Gastrocnemius medialis (tissue), 4 donors: ENCODE measurements around the gene SHANK1. TPM values are rescaled to one million over a fixed set of nuclear protein-coding genes. Genes with fewer than 3 reads are reported as not detected.

Experiments
- ATAC-seq, 2 donors: fragments of 150-250 bp; one replicate each; pipeline ENCODE4 v1.9.1; 2016
- DNase-seq, 2 donors: peaks; one replicate each; pipeline ENCODE4 v3.0.0-alpha.2; 2019
- H3K27ac ChIP-seq, 4 donors: fragments of 200-600 bp; sonication (generic); 1 replicate in 1 of 4; 2 replicates in 3 of 4; pipeline ENCODE4 v1.5.1; 2016 to 2018; ENCODE audit warnings: mild to moderate bottlenecking in 2 of 4, moderate library complexity in 1 of 4
- H3K27me3 ChIP-seq, 3 donors: fragments of 200-600 bp; sonication (generic) in 2 of 3; 1 replicate in 1 of 3; 2 replicates in 2 of 3; pipeline versions ENCODE4 v1.5.1 to v1.6.0; 2016 to 2019; ENCODE audit warnings: mild to moderate bottlenecking in 1 of 3, moderate library complexity in 1 of 3
- H3K36me3 ChIP-seq, 2 donors: fragments of 200-600 bp; sonication (generic) in 1 of 2; one replicate each; pipeline ENCODE4 v1.5.1; 2017 to 2018
- H3K4me1 ChIP-seq, 2 donors: fragments of 200-600 bp; sonication (generic) in 1 of 2; one replicate each; pipeline ENCODE4 v1.5.1; 2016 to 2017; ENCODE audit warnings: mild to moderate bottlenecking in 2 of 2
- H3K4me3 ChIP-seq, 4 donors: fragments of 200-600 bp; sonication (generic) in 3 of 4; 1 replicate in 1 of 4; 2 replicates in 3 of 4; pipeline ENCODE4 v1.5.1; 2016 to 2019; ENCODE audit warnings: mild to moderate bottlenecking in 2 of 4
- H3K9me3 ChIP-seq, 3 donors: fragments of 200-600 bp; sonication (generic) in 2 of 3; 1 replicate in 1 of 3; 2 replicates in 2 of 3; pipeline ENCODE4 v1.5.1; 2016 to 2019
- POLR2A ChIP-seq, 2 donors: fragments of 450-650 bp; IDR thresholded peaks; one replicate each; pipeline ENCODE4 v1.6.1; 2017; ENCODE audit warnings: antibody characterized with exemption in 2 of 2, mild to moderate bottlenecking in 2 of 2, moderate library complexity in 2 of 2
- in situ Hi-C, 4 donors: fragments of 200-750 bp; cut with MboI; loops; one replicate each; pipeline versions ENCODE4 v1.15.0 to v1.8.0; 2017; ENCODE audit warnings: low sequenced_read_pairs in 4 of 4
- intact Hi-C: fragments of 100-400 bp; cut with DNase I; formaldehyde crosslinking; loops from one replicate; pipeline ENCODE4 v1.15.1; 2023; ENCODE audit warnings: low total_unique reads
- total RNA-seq, 4 donors: library from RNA; depleted of rRNA; stranded (reverse); fragments of >200 nt; gene quantifications; one replicate each; pipeline versions ENCODE4 v1.1.0 to v1.2.3, GENCODE V29; 2016
- TF ChIP-seq, protein P1 (sequence below), 5 experiments: fragments of 450-650 bp in 3 of 5; fragments of 200-600 bp in 2 of 5; sonication (generic) in 2 of 5; IDR thresholded peaks in 4 of 5; conservative IDR thresholded peaks in 1 of 5; 1 replicate in 4 of 5; 2 replicates in 1 of 5; pipeline ENCODE4 v1.5.1; 2016 to 2019; ENCODE audit warnings: antibody characterized with exemption in 5 of 5, mild to moderate bottlenecking in 3 of 5, moderate library complexity in 3 of 5

SHANK1 gene
- total RNA-seq, 4 donors from 2014 or later, result 0.68 TPM; not detected in 3

DNA sequence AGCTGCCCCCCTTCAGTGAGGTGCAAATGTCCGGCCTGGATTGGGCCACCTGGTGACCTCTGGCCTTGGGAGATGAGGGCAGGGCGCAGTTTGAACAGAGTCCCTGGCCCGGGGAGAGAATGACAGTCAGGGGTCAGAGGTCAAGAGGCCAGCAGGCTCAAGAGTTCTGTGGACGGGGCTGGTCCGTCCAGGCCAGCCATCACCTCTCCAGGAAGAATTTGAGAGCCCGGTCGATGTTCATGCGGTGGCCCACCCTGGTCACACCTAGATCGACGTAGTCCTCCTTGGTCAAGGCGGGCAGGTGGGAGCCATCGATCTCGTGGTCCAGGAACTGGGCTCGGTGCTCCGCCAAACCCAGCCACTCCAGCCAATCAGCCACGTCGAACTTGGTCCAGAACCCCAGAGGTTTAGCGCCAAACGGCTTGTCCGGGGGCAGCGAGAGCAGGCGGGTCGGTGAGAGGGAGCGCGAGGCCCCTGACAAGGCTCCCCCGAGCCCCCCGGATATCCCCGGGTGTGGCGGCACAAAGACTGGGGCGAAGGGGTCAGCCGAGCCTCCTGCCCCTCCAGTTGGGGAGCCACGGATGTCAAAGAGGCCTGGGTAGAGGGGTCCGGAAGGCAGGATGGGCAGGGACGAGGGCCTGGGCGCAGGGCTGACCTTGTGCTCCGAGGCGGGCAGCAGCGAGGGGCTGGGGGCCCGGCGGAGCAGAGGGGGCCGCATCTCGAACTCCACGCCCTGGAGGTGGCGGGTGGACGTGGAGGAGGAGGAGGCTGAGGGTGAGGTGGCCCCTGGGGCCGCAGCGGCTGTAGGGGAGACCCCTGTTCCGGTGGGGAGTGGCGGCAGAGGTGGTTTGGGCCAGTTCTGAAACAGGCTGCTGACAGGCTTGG lies 57.6 kb downstream of the SHANK1 start:
- no peak for TF ChIP-seq POLR2A (IDR thresholded peaks at IDR 0.05)
- TF ChIP-seq, protein P1, sequence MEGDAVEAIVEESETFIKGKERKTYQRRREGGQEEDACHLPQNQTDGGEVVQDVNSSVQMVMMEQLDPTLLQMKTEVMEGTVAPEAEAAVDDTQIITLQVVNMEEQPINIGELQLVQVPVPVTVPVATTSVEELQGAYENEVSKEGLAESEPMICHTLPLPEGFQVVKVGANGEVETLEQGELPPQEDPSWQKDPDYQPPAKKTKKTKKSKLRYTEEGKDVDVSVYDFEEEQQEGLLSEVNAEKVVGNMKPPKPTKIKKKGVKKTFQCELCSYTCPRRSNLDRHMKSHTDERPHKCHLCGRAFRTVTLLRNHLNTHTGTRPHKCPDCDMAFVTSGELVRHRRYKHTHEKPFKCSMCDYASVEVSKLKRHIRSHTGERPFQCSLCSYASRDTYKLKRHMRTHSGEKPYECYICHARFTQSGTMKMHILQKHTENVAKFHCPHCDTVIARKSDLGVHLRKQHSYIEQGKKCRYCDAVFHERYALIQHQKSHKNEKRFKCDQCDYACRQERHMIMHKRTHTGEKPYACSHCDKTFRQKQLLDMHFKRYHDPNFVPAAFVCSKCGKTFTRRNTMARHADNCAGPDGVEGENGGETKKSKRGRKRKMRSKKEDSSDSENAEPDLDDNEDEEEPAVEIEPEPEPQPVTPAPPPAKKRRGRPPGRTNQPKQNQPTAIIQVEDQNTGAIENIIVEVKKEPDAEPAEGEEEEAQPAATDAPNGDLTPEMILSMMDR (IDR thresholded peaks at IDR 0.05 in 4 of 5, conservative IDR thresholded peaks at IDR 0.05 in 1 of 5), result no peak
- ATAC-seq, result no peak
- intact Hi-C loops (no loop called here), in situ Hi-C loops (no loop called here)
- no peaks in the 10 kb centered on the region for H3K4me1 ChIP-seq
- H3K4me3 ChIP-seq, result no peak overlapping the region
- no peaks in the 10 kb centered on the region for H3K36me3 ChIP-seq
- peaks cover 45 to 53% (median 49%) of the 10 kb centered on the region in 3 donors for H3K27me3 ChIP-seq
- no peaks in the 10 kb centered on the region for H3K9me3 ChIP-seq
- no peak for DNase-seq
- no peak overlapping the region for H3K27ac ChIP-seq

DNA sequence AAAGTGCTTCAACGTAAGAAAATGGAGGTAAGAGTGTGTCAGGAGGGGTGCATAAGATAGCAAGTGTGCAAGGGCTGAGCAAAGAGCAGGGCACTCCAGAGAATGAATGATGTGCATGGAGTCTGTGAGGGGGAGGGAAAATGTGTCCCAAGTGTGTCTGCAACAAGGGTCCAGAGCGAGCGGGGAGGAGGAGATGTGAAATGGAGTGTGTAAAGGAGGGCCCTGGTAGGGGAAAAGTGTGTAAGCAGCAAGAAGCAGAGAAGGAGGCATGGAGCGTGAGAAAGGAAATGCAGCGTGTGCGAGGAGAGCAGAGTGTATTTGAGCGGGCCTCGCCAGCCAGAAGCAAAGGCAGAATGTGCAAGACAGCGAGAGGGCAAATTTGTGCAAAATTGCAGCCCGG lies 58.6 kb downstream of the SHANK1 start:
- Histone ChIP-seq H3K27ac (no peak overlapping the region), H3K4me3 (no peak overlapping the region), H3K4me1 (no peaks in the 10 kb centered on the region), H3K36me3 (no peaks in the 10 kb centered on the region), H3K27me3 (peaks cover 41 to 48% (median 43%) of the 10 kb centered on the region in 3 donors), H3K9me3 (no peaks in the 10 kb centered on the region)
- in situ Hi-C loops, result no loop called here
- intact Hi-C loops, result no loop called here
- TF ChIP-seq POLR2A (IDR thresholded peaks at IDR 0.05), result no peak
- TF ChIP-seq, protein P1 (IDR thresholded peaks at IDR 0.05 in 4 of 5, conservative IDR thresholded peaks at IDR 0.05 in 1 of 5), result no peak
- ATAC-seq, result no peak
- no peak for DNase-seq

DNA sequence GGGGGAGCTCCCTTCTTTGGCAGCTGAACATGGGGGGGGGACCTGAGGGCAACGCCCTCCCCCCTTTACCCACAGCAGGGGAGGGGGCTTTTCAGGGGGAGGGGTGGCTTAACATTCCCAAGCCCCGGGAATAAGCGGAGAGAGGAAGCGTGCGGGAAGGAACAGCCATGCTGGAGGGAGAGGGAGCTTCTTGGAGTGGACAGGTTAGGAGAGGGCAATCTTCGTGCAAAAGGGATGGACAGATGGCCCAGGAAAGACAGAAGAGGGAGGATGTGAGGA lies 59.6 kb downstream of the SHANK1 start:
- H3K4me3 ChIP-seq, result no peak overlapping the region
- H3K27ac ChIP-seq, result no peak overlapping the region
- intact Hi-C loops, result no loop called here
- no peak for DNase-seq
- H3K4me1 ChIP-seq, result no peaks in the 10 kb centered on the region
- no peaks in the 10 kb centered on the region for H3K9me3 ChIP-seq
- H3K36me3 ChIP-seq, result no peaks in the 10 kb centered on the region
- ATAC-seq, result no peak
- in situ Hi-C loops, result no loop called here
- peaks cover 38 to 48% (median 40%) of the 10 kb centered on the region in 3 donors for H3K27me3 ChIP-seq
- TF ChIP-seq, protein P1 (IDR thresholded peaks at IDR 0.05 in 4 of 5, conservative IDR thresholded peaks at IDR 0.05 in 1 of 5), result no peak
- no peak for TF ChIP-seq POLR2A (IDR thresholded peaks at IDR 0.05)

DNA sequence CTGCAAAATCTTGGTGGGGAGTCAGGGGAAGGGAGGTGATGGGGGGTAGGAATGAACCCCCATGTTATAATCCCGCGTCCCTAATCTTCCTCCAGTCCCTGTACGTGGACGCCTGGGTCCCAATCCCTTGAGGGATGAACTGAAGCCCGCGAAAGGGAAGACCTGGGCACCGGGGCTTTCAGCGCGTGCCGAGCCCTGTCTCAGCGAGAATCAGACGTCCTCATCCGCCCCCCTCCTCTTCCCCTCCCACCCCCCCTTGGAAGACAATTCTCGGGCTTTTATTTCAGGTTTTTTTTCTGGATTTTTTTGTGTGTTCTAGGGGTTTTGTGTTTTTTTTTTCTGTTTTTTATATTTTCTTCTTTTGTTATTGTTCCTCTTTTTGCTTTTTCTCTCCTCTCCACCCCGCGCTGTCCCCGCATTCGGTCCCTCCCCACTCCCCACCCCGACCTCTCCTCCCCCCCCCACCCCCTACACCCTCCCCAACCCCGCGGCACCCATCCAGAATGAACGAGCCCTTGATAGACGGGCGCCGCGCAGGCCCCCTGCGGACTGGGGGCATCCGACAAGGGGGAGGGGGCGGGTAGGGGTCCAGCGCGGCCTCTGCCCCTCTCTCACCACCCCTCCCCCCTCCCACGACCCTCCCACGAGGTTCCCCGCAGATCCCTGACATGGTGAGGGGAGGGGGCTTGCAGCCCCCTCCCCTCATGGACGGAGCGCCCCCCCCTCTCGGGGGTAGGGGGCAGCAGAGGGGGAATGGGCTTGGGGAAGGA lies 60.1 kb downstream of the SHANK1 start:
- H3K36me3 ChIP-seq, result no peaks in the 10 kb centered on the region
- in situ Hi-C loops, result no loop called here
- intact Hi-C loops, result no loop called here
- no peaks in the 10 kb centered on the region for H3K9me3 ChIP-seq
- no peaks in the 10 kb centered on the region for H3K4me1 ChIP-seq
- H3K4me3 ChIP-seq, result no peak overlapping the region
- ATAC-seq, result no peak
- H3K27ac ChIP-seq, result no peak overlapping the region
- no peak for DNase-seq
- peaks cover 38 to 50% (median 42%) of the 10 kb centered on the region in 3 donors for H3K27me3 ChIP-seq
- no peak for TF ChIP-seq POLR2A (IDR thresholded peaks at IDR 0.05)
- TF ChIP-seq, protein P1 (IDR thresholded peaks at IDR 0.05 in 4 of 5, conservative IDR thresholded peaks at IDR 0.05 in 1 of 5), result no peak
